AG04450 (cell line): ENCODE data around the gene MIPEP. TPM values are rescaled to one million over a fixed set of nuclear protein-coding genes. Genes with fewer than 3 reads are reported as not detected.

ENCODE experiments used
- CTCF ChIA-PET: fragments of 300-600, 350-600 bp; formaldehyde crosslinking; extraction: SDS; loops from one replicate; lab custom pipeline; 2022; ENCODE audit warnings: antibody characterized with exemption, inconsistent platforms; lab: Charles Lee
- POLR2A ChIA-PET: fragments of 350-600 bp; formaldehyde crosslinking; extraction: SDS; loops from one replicate; lab custom pipeline; 2021; ENCODE audit warnings: antibody characterized with exemption, inconsistent platforms; lab: Yijun Ruan, JAX
- DNase-seq: peaks from one replicate; pipeline ENCODE4 v3.0.0-alpha.2; 2011; ENCODE audit warnings: low read depth, low spot score
- H3K27ac ChIP-seq: one replicate; pipeline ENCODE4 v1.5.1; 2012; ENCODE audit warnings: low read depth, low read length, control low read depth
- H3K27me3 ChIP-seq: one replicate; pipeline ENCODE4 v1.6.0; 2012; ENCODE audit warnings: low read length; ENCODE audit not compliant: control insufficient read depth, insufficient read depth
- H3K4me3 ChIP-seq: 2 replicates; pipeline ENCODE4 v1.5.1; 2011; ENCODE audit warnings: mild to moderate bottlenecking, low read depth, low read length, control low read depth
- H3K9me3 ChIP-seq: 2 replicates; pipeline ENCODE4 v1.5.1; 2012; ENCODE audit warnings: low read length; ENCODE audit not compliant: control insufficient read depth, insufficient read depth
- polyA plus RNA-seq: library from polyadenylated mRNA; depleted of rRNA; stranded (reverse); fragments of >200 nt; gene quantifications from 2 replicates; pipeline ENCODE4 v1.2.3, GENCODE V29; 2011
- TF ChIP-seq, protein P1 (sequence below): IDR thresholded peaks from 2 replicates; pipeline ENCODE4 v1.5.1; 2011; ENCODE audit warnings: low read depth, low read length, control low read depth, inconsistent platforms

MIPEP gene
- polyA plus RNA-seq, 1 experiment, result 40.8 TPM

DNA sequence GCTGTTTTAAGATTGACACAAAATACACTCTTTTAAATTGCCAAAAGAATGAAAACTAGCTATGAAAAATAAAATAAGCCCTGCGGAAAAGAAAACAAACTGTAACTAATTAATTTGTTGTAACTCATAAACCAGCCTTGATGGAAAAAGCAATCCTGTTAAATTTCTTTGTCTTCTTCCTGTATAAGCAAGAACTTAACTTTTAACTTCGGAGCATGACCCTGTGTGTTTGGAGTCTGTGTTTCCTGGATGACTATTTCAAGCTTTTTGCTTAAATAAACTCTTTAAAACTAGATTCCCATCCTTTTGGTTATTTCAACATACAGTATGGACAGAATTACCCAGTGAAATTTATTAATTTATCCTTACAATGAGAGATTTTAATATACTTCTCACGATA is 196.4 kb downstream of the MIPEP start:
- no peak for DNase-seq
- ChIA-PET POLR2A (no interaction called here), CTCF (interaction anchor here (1.1 kb wide), 1 partner anchor 13 kb away, joined by 3 read pairs; no protein-coding TSS in a partner anchor)
- peaks cover 16% of the 10 kb centered on the region; the same call in 1 of the 2 replicates for H3K9me3 ChIP-seq
- TF ChIP-seq, protein P1, sequence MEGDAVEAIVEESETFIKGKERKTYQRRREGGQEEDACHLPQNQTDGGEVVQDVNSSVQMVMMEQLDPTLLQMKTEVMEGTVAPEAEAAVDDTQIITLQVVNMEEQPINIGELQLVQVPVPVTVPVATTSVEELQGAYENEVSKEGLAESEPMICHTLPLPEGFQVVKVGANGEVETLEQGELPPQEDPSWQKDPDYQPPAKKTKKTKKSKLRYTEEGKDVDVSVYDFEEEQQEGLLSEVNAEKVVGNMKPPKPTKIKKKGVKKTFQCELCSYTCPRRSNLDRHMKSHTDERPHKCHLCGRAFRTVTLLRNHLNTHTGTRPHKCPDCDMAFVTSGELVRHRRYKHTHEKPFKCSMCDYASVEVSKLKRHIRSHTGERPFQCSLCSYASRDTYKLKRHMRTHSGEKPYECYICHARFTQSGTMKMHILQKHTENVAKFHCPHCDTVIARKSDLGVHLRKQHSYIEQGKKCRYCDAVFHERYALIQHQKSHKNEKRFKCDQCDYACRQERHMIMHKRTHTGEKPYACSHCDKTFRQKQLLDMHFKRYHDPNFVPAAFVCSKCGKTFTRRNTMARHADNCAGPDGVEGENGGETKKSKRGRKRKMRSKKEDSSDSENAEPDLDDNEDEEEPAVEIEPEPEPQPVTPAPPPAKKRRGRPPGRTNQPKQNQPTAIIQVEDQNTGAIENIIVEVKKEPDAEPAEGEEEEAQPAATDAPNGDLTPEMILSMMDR, result no peak
- no peak overlapping the region for H3K4me3 ChIP-seq
- H3K27me3 ChIP-seq, result no peaks in the 10 kb centered on the region
- H3K27ac ChIP-seq, result no peak overlapping the region

DNA sequence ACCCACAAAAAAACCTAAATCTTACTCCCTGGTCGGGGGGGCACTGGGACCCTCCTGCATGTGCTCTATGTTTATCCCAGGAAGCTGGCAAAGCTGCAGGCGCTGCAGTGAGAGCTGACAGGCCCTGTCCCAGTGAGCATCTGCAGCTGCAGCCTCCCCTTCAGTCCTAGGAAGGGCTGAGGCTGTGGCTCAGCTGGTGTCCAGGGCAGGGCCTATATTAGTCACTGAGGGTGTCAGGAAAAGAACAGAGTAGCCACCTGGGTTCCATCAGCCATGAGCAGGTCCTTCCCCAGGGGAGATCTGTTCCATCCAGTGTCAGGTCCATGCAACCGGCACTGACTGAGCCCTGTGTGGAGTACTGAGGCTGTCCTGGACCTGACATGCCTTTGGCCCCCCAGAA is 198.5 kb downstream of the MIPEP start:
- peaks cover 10% of the 10 kb centered on the region; the same call in 1 of the 2 replicates for H3K9me3 ChIP-seq
- TF ChIP-seq, protein P1, result no peak
- ChIA-PET CTCF (interaction anchor here (1.0 kb wide), 1 partner anchor 17 kb away, joined by 6 read pairs; no protein-coding TSS in a partner anchor), POLR2A (interaction anchor here (0.9 kb wide), 1 partner anchor 33 kb away, joined by 3 read pairs; no protein-coding TSS in a partner anchor)
- no peak overlapping the region for H3K27ac ChIP-seq
- H3K4me3 ChIP-seq, result no peak overlapping the region
- no peaks in the 10 kb centered on the region for H3K27me3 ChIP-seq
- DNase-seq, result no peak

DNA sequence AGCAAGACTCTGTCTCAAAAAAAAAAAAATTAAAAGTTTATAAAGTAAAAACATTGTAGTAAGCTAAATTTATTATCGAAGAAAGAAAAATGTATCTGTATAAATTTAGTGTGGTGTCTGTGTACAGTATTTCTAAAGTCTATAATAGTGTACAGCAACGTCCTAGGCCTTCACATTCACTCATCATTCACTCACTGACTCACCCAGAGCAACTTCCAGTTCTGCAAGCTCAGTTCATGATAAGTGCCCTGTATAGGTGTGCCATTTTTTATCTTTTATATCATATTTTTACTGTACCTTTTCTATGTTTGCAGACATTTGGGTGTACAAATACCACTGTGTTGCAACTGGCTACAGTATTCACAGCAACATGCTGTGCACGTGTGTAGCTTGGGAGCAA is 200.9 kb downstream of the MIPEP start:
- Histone ChIP-seq H3K9me3 (peaks cover 3% of the 10 kb centered on the region), H3K27me3 (no peaks in the 10 kb centered on the region), H3K27ac (no peak overlapping the region), H3K4me3 (no peak overlapping the region)
- POLR2A ChIA-PET, result no interaction called here
- TF ChIP-seq, protein P1, result no peak
- no peak for DNase-seq
- CTCF ChIA-PET, result interaction anchor here (0.7 to 1.0 kb wide), 2 partner anchors 20 to 221 kb away, joined by 3 to 5 read pairs; no protein-coding TSS in a partner anchor

DNA sequence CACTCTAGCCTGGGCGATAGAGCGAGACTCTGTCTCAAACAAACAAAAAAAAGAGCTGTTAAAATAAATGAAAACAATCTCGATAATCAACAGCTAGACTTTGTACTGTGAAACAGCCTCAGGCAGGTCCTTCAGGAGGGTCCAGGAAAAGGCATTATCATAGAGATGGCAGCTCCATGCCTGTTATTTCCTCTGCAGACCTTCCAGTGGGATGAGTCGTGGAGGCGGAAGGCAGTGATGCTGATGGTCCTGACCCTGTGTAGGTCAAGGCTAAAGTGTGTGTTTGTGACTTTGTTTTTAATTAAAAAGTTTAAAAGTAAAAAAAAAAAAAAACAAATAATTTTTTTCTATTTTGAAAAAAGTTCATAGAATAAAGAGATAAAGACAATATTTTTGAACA is 201.6 kb downstream of the MIPEP start:
- Histone ChIP-seq H3K27me3 (no peaks in the 10 kb centered on the region), H3K9me3 (peaks cover 3% of the 10 kb centered on the region), H3K27ac (no peak overlapping the region), H3K4me3 (no peak overlapping the region)
- TF ChIP-seq, protein P1, result no peak
- no peak for DNase-seq
- CTCF ChIA-PET, result interaction anchor here (1.0 kb wide), 1 partner anchor 221 kb away, joined by 5 read pairs; no protein-coding TSS in a partner anchor
- POLR2A ChIA-PET, result interaction anchor here (0.5 kb wide), 1 partner anchor 107 kb away, joined by 3 read pairs; no protein-coding TSS in a partner anchor

DNA sequence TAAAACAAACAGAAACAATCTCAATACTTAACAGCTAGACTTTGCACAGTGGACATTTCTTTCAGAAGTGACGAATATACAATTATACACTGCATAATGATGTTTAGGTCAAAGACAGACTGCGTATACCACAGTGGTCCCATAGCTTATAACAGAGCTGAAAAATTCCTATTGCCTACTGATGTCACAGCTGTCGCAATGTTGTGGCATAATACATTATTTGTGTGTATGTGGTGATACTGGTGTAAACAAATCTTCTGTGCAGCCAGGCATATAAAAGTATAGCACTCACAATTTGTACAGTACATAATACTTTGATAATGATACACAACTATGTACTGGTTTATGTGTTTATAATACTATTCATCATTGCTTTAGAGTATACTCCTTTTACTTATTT is 202.3 kb downstream of the MIPEP start:
- ChIA-PET POLR2A (interaction anchor here (0.5 kb wide), 1 partner anchor 107 kb away, joined by 3 read pairs; no protein-coding TSS in a partner anchor), CTCF (no interaction called here)
- Histone ChIP-seq H3K4me3 (no peak overlapping the region), H3K27ac (no peak overlapping the region), H3K27me3 (no peaks in the 10 kb centered on the region), H3K9me3 (peaks cover 3% of the 10 kb centered on the region)
- no peak for DNase-seq
- TF ChIP-seq, protein P1, result no peak
